ENCODE results near the gene BAZ2B. TPM values are rescaled to one million over a fixed set of nuclear protein-coding genes. Genes with fewer than 3 reads are reported as not detected.

BAZ2B gene
- polyA plus RNA-seq, 1 of the 3 experiments (the other 2 are of a cell fraction), result 10.2 TPM

DNA sequence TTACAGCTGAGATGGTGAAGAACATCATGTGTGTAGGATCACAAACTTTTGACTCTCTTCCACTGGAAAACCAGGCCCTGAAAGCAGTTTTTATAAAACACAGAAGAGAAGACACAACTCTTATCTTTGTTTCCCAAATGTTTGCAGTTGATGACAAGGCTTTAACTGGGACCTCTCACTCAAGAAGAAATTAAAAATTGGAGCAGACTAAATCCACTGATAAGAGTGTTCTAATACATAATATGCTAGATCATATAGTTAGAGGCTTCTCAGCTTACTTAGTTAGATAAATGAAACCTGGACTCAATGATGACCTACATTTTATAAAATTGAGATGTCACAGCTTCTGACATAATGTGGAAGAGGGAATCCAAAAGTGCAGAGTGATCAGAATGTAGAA is 171.6 kb downstream of the BAZ2B start:
- Histone ChIP-seq H3K36me3 (replicated peaks in 1 of 2; ENCODE audit: control insufficient read depth in 1 of 2, insufficient read depth in 2 of 2, low read length in 1 of 2) (peaks cover 49% of the 10 kb centered on the region in 2 experiments), H3K9me2 (no peaks in the 10 kb centered on the region), H3K9ac (no peak overlapping the region), H3K79me2 (ENCODE audit: insufficient read depth) (no peaks in the 10 kb centered on the region), H3K4me2 (no peak overlapping the region), H3K9me3 (no peaks in the 10 kb centered on the region), H3K4me1 (ENCODE audit: control insufficient read depth in 1 of 2, insufficient read depth in 2 of 2, low read depth in 1 of 2, low read length in 1 of 2) (peaks cover 0 to 4% of the 10 kb centered on the region in 2 experiments; a peak in 2 of 4 replicates), H3K27ac (ENCODE audit: low read depth in 2 of 2, low read length in 1 of 2) (no peak overlapping the region), H4K20me1 (ENCODE audit: insufficient read depth) (no peaks in the 10 kb centered on the region), H2AFZ (ENCODE audit: low read depth) (no peak overlapping the region), H3K27me3 (ENCODE audit: insufficient read depth) (no peaks in the 10 kb centered on the region), H3K4me3 (ENCODE audit: low read depth in 2 of 2, low read length in 1 of 2) (no peak overlapping the region), H3F3A (replicated peaks; ENCODE audit: insufficient read depth) (peaks cover 4% of the 10 kb centered on the region)
- DNase-seq, result no peak
- ChIA-PET CTCF (no interaction called here), POLR2A (no interaction called here)
- TF ChIP-seq, protein P1, sequence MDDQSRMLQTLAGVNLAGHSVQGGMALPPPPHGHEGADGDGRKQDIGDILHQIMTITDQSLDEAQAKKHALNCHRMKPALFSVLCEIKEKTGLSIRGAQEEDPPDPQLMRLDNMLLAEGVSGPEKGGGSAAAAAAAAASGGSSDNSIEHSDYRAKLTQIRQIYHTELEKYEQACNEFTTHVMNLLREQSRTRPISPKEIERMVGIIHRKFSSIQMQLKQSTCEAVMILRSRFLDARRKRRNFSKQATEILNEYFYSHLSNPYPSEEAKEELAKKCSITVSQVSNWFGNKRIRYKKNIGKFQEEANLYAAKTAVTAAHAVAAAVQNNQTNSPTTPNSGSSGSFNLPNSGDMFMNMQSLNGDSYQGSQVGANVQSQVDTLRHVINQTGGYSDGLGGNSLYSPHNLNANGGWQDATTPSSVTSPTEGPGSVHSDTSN (IDR thresholded peaks at IDR 0.05), result no peak
- TF ChIP-seq USF1 (IDR thresholded peaks at IDR 0.05; ENCODE audit: borderline replicate concordance, low read depth) (no peak), TCF12 (IDR thresholded peaks at IDR 0.05) (no peak), JUND (IDR thresholded peaks at IDR 0.05) (no peak), TEAD4 (IDR thresholded peaks at IDR 0.05; ENCODE audit: borderline replicate concordance, insufficient read depth) (no peak), RXRA (IDR thresholded peaks at IDR 0.05; ENCODE audit: borderline replicate concordance, low read depth) (no peak), ZBTB33 (IDR thresholded peaks at IDR 0.05; ENCODE audit: borderline replicate concordance, low read depth) (no peak), TAF1 (IDR thresholded peaks at IDR 0.05; ENCODE audit: borderline replicate concordance, low read depth, low read length) (no peak), YY1 (IDR thresholded peaks at IDR 0.05; ENCODE audit: low read depth) (no peak)
- TF ChIP-seq, protein P2, sequence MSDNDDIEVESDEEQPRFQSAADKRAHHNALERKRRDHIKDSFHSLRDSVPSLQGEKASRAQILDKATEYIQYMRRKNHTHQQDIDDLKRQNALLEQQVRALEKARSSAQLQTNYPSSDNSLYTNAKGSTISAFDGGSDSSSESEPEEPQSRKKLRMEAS (IDR thresholded peaks at IDR 0.05; ENCODE audit: low read depth), result no peak

DNA sequence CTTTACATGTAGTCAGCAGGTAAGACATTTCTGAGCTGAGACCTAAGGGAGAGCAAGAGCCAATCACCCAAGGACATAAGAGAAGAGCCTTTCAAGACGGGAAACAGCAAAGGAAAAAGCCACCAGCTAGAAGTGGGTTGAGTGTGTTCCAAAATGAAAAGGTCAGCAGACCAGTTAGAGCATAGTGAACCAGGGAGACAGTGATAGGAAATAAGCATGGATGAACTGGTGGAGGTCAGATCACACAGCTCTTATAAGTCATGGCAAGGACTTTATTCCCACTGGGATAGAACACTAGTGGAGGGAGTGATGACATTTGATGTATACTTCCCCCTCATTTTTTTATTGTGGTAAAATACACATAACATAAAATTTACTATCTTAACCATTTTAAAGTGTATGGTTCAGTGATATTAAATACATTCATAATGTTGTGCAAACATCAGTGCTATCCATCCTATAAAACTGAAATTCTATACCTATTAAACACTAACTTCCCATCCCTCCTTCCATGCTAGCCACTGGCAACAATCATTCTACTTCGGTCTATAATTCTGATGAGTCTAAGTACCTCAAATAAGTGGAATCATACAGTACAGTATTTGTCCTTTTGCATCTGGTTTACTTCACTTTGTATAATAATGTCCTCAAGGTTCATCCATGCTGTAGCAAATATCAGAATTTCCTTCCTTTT is 174.0 kb downstream of the BAZ2B start:
- H3K27me3 ChIP-seq (ENCODE audit: insufficient read depth), result no peaks in the 10 kb centered on the region
- no peaks in the 10 kb centered on the region for H3K9me3 ChIP-seq
- no peaks in the 10 kb centered on the region for H3K9me2 ChIP-seq
- ChIA-PET POLR2A (no interaction called here), CTCF (interaction anchor here (0.5 to 1.7 kb wide), 2 partner anchors 95 to 1447 kb away, joined by 3 read pairs; no protein-coding TSS in a partner anchor)
- no peak overlapping the region for H3K4me2 ChIP-seq
- H3K27ac ChIP-seq (ENCODE audit: low read depth in 2 of 2, low read length in 1 of 2), result no peak overlapping the region
- DNase-seq, result no peak
- no peak overlapping the region for H3K9ac ChIP-seq
- H4K20me1 ChIP-seq (ENCODE audit: insufficient read depth), result no peaks in the 10 kb centered on the region
- peaks cover 63 to 65% of the 10 kb centered on the region in 2 experiments for H3K36me3 ChIP-seq (replicated peaks in 1 of 2; ENCODE audit: control insufficient read depth in 1 of 2, insufficient read depth in 2 of 2, low read length in 1 of 2)
- H3K4me1 ChIP-seq (ENCODE audit: control insufficient read depth in 1 of 2, insufficient read depth in 2 of 2, low read depth in 1 of 2, low read length in 1 of 2), result no peaks in the 10 kb centered on the region
- 100% methylated on average over 2 of the region's 2 CpGs for WGBS (ENCODE audit: low lambda C conversion rate)
- H3K4me3 ChIP-seq (ENCODE audit: low read depth in 2 of 2, low read length in 1 of 2), result no peak overlapping the region
- H3F3A ChIP-seq (replicated peaks; ENCODE audit: insufficient read depth), result peaks cover 4% of the 10 kb centered on the region
- H3K79me2 ChIP-seq (ENCODE audit: insufficient read depth), result no peaks in the 10 kb centered on the region
- no peak overlapping the region for H2AFZ ChIP-seq (ENCODE audit: low read depth)
- no peak for TF ChIP-seq MXI1 (IDR thresholded peaks at IDR 0.05; ENCODE audit: low read depth, low read length)
- no peak for TF ChIP-seq POLR2AphosphoS5 (IDR thresholded peaks at IDR 0.05; ENCODE audit: low read depth, low read length)
- TF ChIP-seq, protein P2 (IDR thresholded peaks at IDR 0.05; ENCODE audit: low read depth), result no peak
- TF ChIP-seq USF1 (IDR thresholded peaks at IDR 0.05; ENCODE audit: borderline replicate concordance, low read depth), result no peak
- no peak for TF ChIP-seq TEAD4 (IDR thresholded peaks at IDR 0.05; ENCODE audit: borderline replicate concordance, insufficient read depth)
- no peak for TF ChIP-seq NFIC (IDR thresholded peaks at IDR 0.05; ENCODE audit: borderline replicate concordance)
- no peak for TF ChIP-seq EP300 (IDR thresholded peaks at IDR 0.05; ENCODE audit: borderline replicate concordance in 1 of 2, low read depth in 1 of 2, low read length in 1 of 2)
- TF ChIP-seq MEF2A (IDR thresholded peaks at IDR 0.05; ENCODE audit: borderline replicate concordance, low read depth), result no peak
- TF ChIP-seq ZBTB33 (IDR thresholded peaks at IDR 0.05; ENCODE audit: borderline replicate concordance, low read depth), result no peak
- TF ChIP-seq SMC3 (IDR thresholded peaks at IDR 0.05; ENCODE audit: low read depth, low read length), result no peak
- no peak for TF ChIP-seq IRF3 (IDR thresholded peaks at IDR 0.05; ENCODE audit: low read depth, low read length)
